OCI-LY3 (cell line): ENCODE measurements around the gene PTPRQ.

Experiments used
- H2AFZ ChIP-seq: fragments of 200-600, 300-600 bp; shearing (Covaris generic); 2 replicates; pipeline ENCODE4 v1.6.0; 2014; ENCODE audit warnings: antibody characterized with exemption, low read depth, low read length
- H3K27ac ChIP-seq: fragments of 200-600, 300-600 bp; sonication (generic); 2 replicates; pipeline ENCODE4 v1.5.1; 2014; ENCODE audit warnings: mild to moderate bottlenecking, low read length, moderate library complexity, mixed read lengths
- H3K27me3 ChIP-seq: fragments of 200-600, 300-600 bp; sonication (generic); 2 replicates; pipeline ENCODE4 v1.6.1; 2014; ENCODE audit warnings: low read depth, low read length, mixed read lengths
- H3K36me3 ChIP-seq: fragments of 200-600, 300-600 bp; sonication (generic); replicated peaks from 2 replicates; pipeline ENCODE3; 2014; ENCODE audit warnings: low read depth, low read length, mixed read lengths
- H3K4me1 ChIP-seq: fragments of 300-600, 200-600 bp; sonication (generic); 2 replicates; pipeline ENCODE4 v1.6.1; 2014; ENCODE audit warnings: low read length, mixed read lengths
- H3K4me2 ChIP-seq: fragments of 200-600, 300-600 bp; sonication (generic); 2 replicates; pipeline ENCODE4 v1.6.1; 2014; ENCODE audit warnings: low read length, mixed read lengths
- H3K4me3 ChIP-seq: fragments of 300-600, 200-600 bp; sonication (generic); 2 replicates; pipeline ENCODE4 v1.5.1; 2014; ENCODE audit warnings: antibody characterized with exemption, mild to moderate bottlenecking, low read length, moderate library complexity
- H3K79me2 ChIP-seq: fragments of 300-600, 200-600 bp; shearing (Covaris generic); 2 replicates; pipeline ENCODE4 v1.6.1; 2014; ENCODE audit warnings: mild to moderate bottlenecking, low read length, mixed read lengths
- H3K9ac ChIP-seq: fragments of 300-600, 200-600 bp; shearing (Covaris generic); 2 replicates; pipeline ENCODE4 v1.6.0; 2014; ENCODE audit warnings: mild to moderate bottlenecking, low read length, moderate library complexity
- H3K9me3 ChIP-seq: fragments of 200-600, 300-600 bp; shearing (Covaris generic); 2 replicates; pipeline ENCODE4 v1.6.1; 2014; ENCODE audit warnings: low read length, mixed read lengths; ENCODE audit not compliant: insufficient read depth
- H4K20me1 ChIP-seq: fragments of 200-600, 300-600 bp; sonication (generic); 2 replicates; pipeline ENCODE4 v1.6.1; 2016; ENCODE audit warnings: low read length, mixed read lengths; ENCODE audit not compliant: insufficient read depth
- EZH2phosphoT487 ChIP-seq: fragments of 200-600 bp; shearing (Covaris generic); IDR thresholded peaks from 2 replicates; pipeline ENCODE4 v1.6.1; 2018; ENCODE audit warnings: antibody characterized with exemption, mixed run types, low read depth
- TF ChIP-seq, protein P1 (sequence below): fragments of 200-600, 300-600 bp; sonication (generic); IDR thresholded peaks from 2 replicates; pipeline ENCODE4 v1.5.1; 2014; ENCODE audit warnings: antibody characterized with exemption, low read length, low read depth

Gene PTPRQ

DNA sequence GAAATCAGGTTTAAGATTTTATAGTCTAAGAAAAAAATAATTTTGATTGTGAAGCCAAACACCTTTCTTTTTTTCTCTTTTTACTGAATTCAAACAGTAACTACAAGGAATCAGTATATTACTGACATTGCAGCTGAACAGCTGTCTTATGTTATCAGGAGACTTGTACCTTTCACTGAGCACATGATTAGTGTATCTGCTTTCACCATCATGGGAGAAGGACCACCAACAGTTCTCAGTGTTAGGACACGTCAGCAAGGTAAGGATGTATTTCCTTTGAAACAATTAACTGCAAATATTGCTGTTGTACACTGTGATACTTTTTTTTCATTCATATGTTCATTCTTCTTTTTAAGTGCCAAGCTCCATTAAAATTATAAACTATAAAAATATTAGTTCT lies 50.8 kb downstream of the PTPRQ start:
- Histone ChIP-seq H2AFZ (no peak overlapping the region), H3K9ac (no peak overlapping the region), H3K27ac (no peak overlapping the region), H3K4me2 (no peak overlapping the region), H4K20me1 (no peaks in the 10 kb centered on the region), H3K4me3 (no peak overlapping the region), H3K36me3 (no peaks in the 10 kb centered on the region), H3K4me1 (peaks cover 12% of the 10 kb centered on the region), H3K79me2 (no peaks in the 10 kb centered on the region), H3K9me3 (no peaks in the 10 kb centered on the region), H3K27me3 (no peaks in the 10 kb centered on the region)
- no peak for TF ChIP-seq EZH2phosphoT487
- TF ChIP-seq, protein P1, sequence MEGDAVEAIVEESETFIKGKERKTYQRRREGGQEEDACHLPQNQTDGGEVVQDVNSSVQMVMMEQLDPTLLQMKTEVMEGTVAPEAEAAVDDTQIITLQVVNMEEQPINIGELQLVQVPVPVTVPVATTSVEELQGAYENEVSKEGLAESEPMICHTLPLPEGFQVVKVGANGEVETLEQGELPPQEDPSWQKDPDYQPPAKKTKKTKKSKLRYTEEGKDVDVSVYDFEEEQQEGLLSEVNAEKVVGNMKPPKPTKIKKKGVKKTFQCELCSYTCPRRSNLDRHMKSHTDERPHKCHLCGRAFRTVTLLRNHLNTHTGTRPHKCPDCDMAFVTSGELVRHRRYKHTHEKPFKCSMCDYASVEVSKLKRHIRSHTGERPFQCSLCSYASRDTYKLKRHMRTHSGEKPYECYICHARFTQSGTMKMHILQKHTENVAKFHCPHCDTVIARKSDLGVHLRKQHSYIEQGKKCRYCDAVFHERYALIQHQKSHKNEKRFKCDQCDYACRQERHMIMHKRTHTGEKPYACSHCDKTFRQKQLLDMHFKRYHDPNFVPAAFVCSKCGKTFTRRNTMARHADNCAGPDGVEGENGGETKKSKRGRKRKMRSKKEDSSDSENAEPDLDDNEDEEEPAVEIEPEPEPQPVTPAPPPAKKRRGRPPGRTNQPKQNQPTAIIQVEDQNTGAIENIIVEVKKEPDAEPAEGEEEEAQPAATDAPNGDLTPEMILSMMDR, result no peak

DNA sequence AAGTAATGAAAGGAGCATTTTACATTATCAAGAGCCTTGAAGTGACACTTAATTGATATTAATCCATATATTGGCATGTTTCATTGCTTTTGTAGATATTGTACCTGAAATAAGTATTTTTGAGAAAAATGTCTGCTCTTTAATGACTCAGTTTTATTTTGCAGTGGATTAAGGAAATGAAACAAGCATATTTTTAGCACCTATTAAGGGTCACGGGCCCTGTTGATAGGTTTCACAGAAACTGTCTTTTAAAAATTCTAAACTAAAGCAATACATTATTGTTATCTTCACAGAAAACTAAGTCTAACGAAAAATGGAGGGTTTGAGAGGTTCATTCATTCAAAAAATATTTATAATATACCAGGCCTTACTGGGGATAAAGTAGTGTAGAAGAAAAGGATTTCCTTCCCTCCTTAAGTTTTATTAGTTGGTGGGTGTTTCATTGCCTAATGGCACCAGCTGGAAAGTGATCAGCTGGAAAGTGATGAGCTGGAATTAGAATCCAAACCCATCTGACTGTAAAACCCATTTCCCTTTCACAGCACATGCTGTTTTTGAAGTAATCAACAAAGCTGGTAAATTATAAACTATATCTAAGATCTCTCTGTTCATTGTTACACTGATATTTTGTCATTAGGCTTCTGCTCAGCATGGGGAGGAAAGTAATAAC lies 54.2 kb downstream of the PTPRQ start:
- TF ChIP-seq EZH2phosphoT487, result no peak
- TF ChIP-seq, protein P1, result no peak
- H3K4me2 ChIP-seq, result peak overlapping the region; percentile 33
- H4K20me1 ChIP-seq, result no peaks in the 10 kb centered on the region
- H3K36me3 ChIP-seq, result no peaks in the 10 kb centered on the region
- H3K27ac ChIP-seq, result peak overlapping the region; percentile 21; the same call in 1 of the 2 replicates
- no peaks in the 10 kb centered on the region for H3K27me3 ChIP-seq
- H3K4me1 ChIP-seq, result peaks cover 12% of the 10 kb centered on the region
- no peak overlapping the region for H3K4me3 ChIP-seq
- no peaks in the 10 kb centered on the region for H3K79me2 ChIP-seq
- no peak overlapping the region for H3K9ac ChIP-seq
- no peaks in the 10 kb centered on the region for H3K9me3 ChIP-seq
- H2AFZ ChIP-seq, result peak overlapping the region; percentile 82

DNA sequence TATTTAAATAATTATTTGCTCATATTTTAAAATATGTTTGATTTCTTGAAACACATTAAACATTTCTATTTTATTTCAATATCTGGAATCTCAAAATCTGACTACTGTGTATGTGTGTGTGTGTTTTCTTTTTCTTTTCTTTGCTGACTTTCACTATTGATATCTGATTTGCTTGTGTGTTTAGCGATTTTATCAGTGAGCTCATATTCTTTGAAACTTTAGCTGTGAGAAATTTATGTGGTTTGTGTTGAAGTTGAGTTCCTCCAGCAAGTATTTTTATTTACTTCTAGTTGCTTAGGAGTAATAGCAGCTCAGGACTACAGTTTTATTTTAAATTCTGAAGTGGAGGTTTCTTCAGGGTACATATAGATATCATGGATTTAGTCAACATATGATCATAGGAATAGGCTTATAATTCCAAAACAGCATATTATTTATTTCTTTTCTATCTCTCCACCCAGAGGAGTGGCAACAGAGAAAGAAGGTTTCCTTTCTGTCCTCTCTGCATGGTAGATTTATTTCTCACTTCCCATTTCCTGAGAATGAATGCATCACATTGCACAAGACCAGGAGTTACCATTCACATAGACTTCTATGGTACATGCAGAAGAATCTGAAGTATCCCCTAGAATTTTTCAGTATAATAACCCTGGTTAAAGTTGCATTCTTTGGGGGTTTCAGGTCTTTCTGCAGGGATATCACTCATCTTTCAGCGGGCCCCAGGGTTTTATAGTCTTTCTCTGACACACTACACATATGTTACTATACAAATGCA lies 60.5 kb downstream of the PTPRQ start:
- H3K4me1 ChIP-seq, result peaks cover 8% of the 10 kb centered on the region
- H2AFZ ChIP-seq, result no peak overlapping the region
- H3K9me3 ChIP-seq, result no peaks in the 10 kb centered on the region
- no peak overlapping the region for H3K9ac ChIP-seq
- H4K20me1 ChIP-seq, result no peaks in the 10 kb centered on the region
- H3K4me2 ChIP-seq, result peak overlapping the region; percentile 15; the same call in 1 of the 2 replicates
- no peak overlapping the region for H3K27ac ChIP-seq
- H3K36me3 ChIP-seq, result no peaks in the 10 kb centered on the region
- H3K79me2 ChIP-seq, result no peaks in the 10 kb centered on the region
- TF ChIP-seq, protein P1, result no peak
- no peak for TF ChIP-seq EZH2phosphoT487
- no peaks in the 10 kb centered on the region for H3K27me3 ChIP-seq
- H3K4me3 ChIP-seq, result no peak overlapping the region

DNA sequence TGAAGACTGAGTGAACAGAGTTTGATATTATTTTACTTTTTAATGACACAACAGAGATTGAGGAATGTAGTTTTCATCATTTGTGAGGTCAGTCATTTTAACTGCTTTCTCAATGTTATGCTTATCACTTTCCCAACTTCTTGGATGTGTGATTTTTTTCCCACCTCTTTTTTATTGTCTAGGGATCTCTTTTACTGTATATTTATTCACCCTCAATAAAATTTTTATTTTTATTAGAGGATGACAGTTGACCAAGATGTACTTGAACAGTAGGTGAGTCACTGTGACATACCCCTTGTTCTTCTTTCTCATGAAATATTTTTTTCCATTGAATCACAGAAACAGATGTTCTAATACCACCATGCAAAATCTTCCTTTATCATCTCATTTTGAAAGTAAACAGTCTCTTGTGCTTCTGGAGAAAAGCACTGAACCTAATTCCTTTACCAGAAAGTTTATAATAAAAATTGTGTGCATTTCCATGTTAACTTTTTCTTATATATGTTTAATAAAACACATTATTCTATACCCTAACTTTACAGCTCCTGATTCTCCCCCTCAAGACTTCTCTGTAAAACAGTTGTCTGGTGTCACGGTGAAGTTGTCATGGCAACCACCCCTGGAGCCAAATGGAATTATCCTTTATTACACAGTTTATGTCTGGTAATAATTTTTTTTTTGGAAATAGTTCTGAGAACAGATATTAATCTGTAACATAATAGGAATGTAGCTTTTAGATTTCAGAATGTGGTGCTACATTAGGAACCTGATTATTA lies 65.9 kb downstream of the PTPRQ start:
- Histone ChIP-seq H4K20me1 (no peaks in the 10 kb centered on the region), H2AFZ (no peak overlapping the region), H3K9me3 (no peaks in the 10 kb centered on the region), H3K4me2 (no peak overlapping the region), H3K27me3 (no peaks in the 10 kb centered on the region), H3K4me1 (peaks cover 1% of the 10 kb centered on the region), H3K9ac (no peak overlapping the region), H3K4me3 (no peak overlapping the region), H3K27ac (no peak overlapping the region), H3K36me3 (no peaks in the 10 kb centered on the region), H3K79me2 (no peaks in the 10 kb centered on the region)
- TF ChIP-seq EZH2phosphoT487, result no peak
- TF ChIP-seq, protein P1, result no peak
